Suprapubic skin (tissue), 4 donors: ENCODE results near the gene MTX1. TPM values are rescaled to one million over a fixed set of nuclear protein-coding genes. Genes with fewer than 3 reads are reported as not detected.
"Not testable (repeated sequence)": the region's sequence is repeated elsewhere in the genome, so short reads cannot be mapped to it uniquely, and the experiment has no call there.

Experiments used
- DNase-seq, 2 donors: peaks; one replicate each; pipeline ENCODE4 v3.0.0-alpha.2; 2019; ENCODE audit warnings: low spot score in 2 of 2
- H3K27ac ChIP-seq: fragments of 200-600 bp; sonication (generic); one replicate; pipeline ENCODE4 v1.5.1; 2019
- H3K27me3 ChIP-seq: fragments of 200-600 bp; sonication (generic); one replicate; pipeline ENCODE4 v1.5.1; 2019
- H3K36me3 ChIP-seq: fragments of 200-600 bp; sonication (generic); one replicate; pipeline ENCODE4 v1.5.1; 2019
- H3K4me1 ChIP-seq: fragments of 200-600 bp; sonication (generic); one replicate; pipeline ENCODE4 v1.5.1; 2019
- H3K4me3 ChIP-seq: fragments of 200-600 bp; sonication (generic); one replicate; pipeline ENCODE4 v1.5.1; 2019; ENCODE audit warnings: mild to moderate bottlenecking
- H3K9me3 ChIP-seq: fragments of 200-600 bp; sonication (generic); one replicate; pipeline ENCODE4 v1.5.1; 2019
- EP300 ChIP-seq: sonication (generic); formaldehyde crosslinking; IDR thresholded peaks from one replicate; pipeline ENCODE4 v1.6.1; 2017; ENCODE audit warnings: antibody characterized with exemption
- POLR2A ChIP-seq, 2 donors: fragments of 450-650 bp; IDR thresholded peaks; one replicate each; pipeline ENCODE4 v1.6.1; 2017; ENCODE audit warnings: antibody characterized with exemption in 2 of 2, mild to moderate bottlenecking in 2 of 2, moderate library complexity in 2 of 2
- POLR2AphosphoS5 ChIP-seq, 3 donors: sonication (generic); formaldehyde crosslinking; IDR thresholded peaks; one replicate each; pipeline ENCODE4 v1.6.1; 2017; ENCODE audit warnings: antibody characterized with exemption in 3 of 3
- WGBS: methylation state at CpG from one replicate; pipeline ENCODE4 v1.1.5; 2018; 5-methylcytosine and 5-hydroxymethylcytosine counted together
- total RNA-seq, 4 donors: library from RNA; depleted of rRNA; stranded (reverse); fragments of >200 nt; gene quantifications; one replicate each; pipeline ENCODE4 v1.1.0, GENCODE V29; 2016
- TF ChIP-seq, protein P1 (sequence below), 2 donors: fragments of 200-600 bp in 1 of 2; fragments of 450-650 bp in 1 of 2; sonication (generic) in 1 of 2; IDR thresholded peaks; one replicate each; pipeline ENCODE4 v1.5.1; 2016 to 2019; ENCODE audit warnings: antibody characterized with exemption in 2 of 2, mild to moderate bottlenecking in 1 of 2, moderate library complexity in 1 of 2

The MTX1 gene
- total RNA-seq, 4 donors from 2014 or later, result 19.8 to 51.7 (median 36.9) TPM

DNA sequence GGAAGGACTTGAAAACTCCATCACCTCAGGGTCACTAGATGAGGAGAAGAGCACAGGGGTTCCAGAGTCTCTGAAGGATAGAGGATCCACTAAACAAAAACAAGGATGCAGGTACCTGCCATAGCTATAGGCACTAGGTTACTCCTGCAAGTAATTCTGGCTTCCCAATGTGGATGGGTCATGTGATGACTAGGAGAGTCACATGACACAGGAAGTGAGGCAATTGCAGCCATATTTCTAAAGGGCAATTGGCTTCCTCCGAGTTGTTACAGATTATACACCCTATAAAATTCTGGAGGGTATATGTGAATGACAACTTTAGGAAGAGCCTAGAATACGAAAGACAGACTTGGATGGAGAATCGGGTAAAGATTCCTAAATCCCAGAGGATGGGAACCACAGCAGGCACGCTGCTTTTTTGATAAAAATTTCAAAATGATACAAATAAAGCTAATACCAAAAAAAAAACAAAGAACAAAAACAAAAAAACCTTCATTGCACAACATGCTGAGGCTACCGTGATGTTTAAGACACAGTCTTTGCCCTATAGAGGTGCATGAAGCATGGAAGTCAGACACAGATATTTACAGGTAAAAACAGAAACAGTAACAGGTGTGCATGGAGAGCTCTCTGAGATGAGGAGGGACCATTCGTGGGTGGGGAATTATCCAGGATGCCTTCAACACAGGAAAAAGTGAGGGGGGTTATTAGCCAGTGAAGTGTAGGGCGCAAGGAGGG lies 10.5 kb downstream of the MTX1 start:
- TF ChIP-seq EP300 (no peak), POLR2AphosphoS5 (IDR thresholded peaks at IDR 0.05) (peak in 1 of 3 donors; percentile 8)
- H3K27ac ChIP-seq, result no peak overlapping the region
- DNase-seq, result no peak

DNA sequence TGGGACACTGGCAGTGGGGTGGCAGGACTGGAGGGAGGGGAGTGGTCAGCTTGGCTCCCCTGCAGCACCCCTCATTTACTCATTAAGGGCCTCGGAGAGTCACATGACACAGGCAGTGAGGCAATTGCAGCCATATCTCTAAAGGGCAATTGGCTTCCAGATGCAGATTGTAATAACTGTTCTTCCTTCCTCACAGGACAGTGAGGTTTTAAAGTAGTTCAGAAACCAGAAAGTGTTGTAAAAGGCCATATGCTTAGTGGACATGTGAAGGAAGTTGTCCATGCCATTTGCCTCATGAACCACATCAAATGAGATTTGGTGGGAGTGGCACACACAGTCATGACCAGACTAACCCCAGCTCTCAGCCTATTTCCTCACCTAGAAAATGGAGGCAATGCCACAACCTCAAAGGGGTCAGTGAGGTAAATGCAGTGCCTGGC lies 11.1 kb downstream of the MTX1 start:
- Histone ChIP-seq H3K4me3 (no peak overlapping the region), H3K27ac (no peak overlapping the region), H3K9me3 (no peaks in the 10 kb centered on the region), H3K27me3 (no peaks in the 10 kb centered on the region), H3K4me1 (peaks cover 7% of the 10 kb centered on the region), H3K36me3 (no peaks in the 10 kb centered on the region)
- no peak for DNase-seq
- no peak for TF ChIP-seq EP300
- TF ChIP-seq, protein P1, sequence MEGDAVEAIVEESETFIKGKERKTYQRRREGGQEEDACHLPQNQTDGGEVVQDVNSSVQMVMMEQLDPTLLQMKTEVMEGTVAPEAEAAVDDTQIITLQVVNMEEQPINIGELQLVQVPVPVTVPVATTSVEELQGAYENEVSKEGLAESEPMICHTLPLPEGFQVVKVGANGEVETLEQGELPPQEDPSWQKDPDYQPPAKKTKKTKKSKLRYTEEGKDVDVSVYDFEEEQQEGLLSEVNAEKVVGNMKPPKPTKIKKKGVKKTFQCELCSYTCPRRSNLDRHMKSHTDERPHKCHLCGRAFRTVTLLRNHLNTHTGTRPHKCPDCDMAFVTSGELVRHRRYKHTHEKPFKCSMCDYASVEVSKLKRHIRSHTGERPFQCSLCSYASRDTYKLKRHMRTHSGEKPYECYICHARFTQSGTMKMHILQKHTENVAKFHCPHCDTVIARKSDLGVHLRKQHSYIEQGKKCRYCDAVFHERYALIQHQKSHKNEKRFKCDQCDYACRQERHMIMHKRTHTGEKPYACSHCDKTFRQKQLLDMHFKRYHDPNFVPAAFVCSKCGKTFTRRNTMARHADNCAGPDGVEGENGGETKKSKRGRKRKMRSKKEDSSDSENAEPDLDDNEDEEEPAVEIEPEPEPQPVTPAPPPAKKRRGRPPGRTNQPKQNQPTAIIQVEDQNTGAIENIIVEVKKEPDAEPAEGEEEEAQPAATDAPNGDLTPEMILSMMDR (IDR thresholded peaks at IDR 0.05), result no peak
- no peak for TF ChIP-seq POLR2A (IDR thresholded peaks at IDR 0.05)
- no peak for TF ChIP-seq POLR2AphosphoS5 (IDR thresholded peaks at IDR 0.05)
- 11% methylated on average over 1 of the region's 1 CpG for WGBS

More for the DNA sequence above, 10.5 kb downstream of the MTX1 start:
- Histone ChIP-seq H3K36me3 (no peaks in the 10 kb centered on the region), H3K4me3 (no peak overlapping the region), H3K4me1 (peaks cover 7% of the 10 kb centered on the region), H3K27me3 (no peaks in the 10 kb centered on the region), H3K9me3 (no peaks in the 10 kb centered on the region)
- WGBS, result 37% methylated on average over 7 of the region's 7 CpGs

GRCh38 chr1:155220211-155220965 lies 11.9 kb downstream of the MTX1 start:
- not testable (repeated sequence) for H3K4me3 ChIP-seq, H3K27ac ChIP-seq, H3K27me3 ChIP-seq, DNase-seq, H3K9me3 ChIP-seq, H3K36me3 ChIP-seq
- peaks cover 12% of the 10 kb centered on the region for H3K4me1 ChIP-seq
- 77% methylated on average over 10 of the region's 10 CpGs for WGBS

DNA sequence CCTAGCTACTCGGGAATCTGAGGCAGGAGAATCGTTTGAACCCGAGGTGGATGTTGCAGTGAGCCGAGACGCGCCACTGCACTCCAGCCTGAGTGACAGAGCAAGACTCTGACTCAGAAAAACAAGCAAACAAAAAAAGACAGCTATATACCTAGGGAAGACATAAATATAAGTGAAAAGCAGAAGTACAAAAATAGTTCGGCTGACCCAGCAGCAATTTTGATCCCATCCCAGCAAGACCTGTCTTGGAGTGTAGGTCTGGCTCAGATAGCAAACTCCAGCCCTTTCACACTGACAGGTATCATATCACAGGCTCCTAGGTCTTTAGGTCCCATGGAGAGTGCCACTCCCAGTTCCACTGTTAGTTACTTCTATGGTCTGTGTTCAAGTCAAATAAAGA lies 14.6 kb downstream of the MTX1 start:
- Histone ChIP-seq H3K4me3 (no peak overlapping the region), H3K36me3 (no peaks in the 10 kb centered on the region), H3K9me3 (no peaks in the 10 kb centered on the region), H3K27me3 (no peaks in the 10 kb centered on the region), H3K4me1 (peaks cover 32% of the 10 kb centered on the region), H3K27ac (no peak overlapping the region)
- TF ChIP-seq EP300 (no peak), POLR2A (IDR thresholded peaks at IDR 0.05) (no peak), POLR2AphosphoS5 (IDR thresholded peaks at IDR 0.05) (no peak)
- TF ChIP-seq, protein P1 (IDR thresholded peaks at IDR 0.05), result no peak
- DNase-seq, result no peak
- 86% methylated on average over 7 of the region's 7 CpGs for WGBS

DNA sequence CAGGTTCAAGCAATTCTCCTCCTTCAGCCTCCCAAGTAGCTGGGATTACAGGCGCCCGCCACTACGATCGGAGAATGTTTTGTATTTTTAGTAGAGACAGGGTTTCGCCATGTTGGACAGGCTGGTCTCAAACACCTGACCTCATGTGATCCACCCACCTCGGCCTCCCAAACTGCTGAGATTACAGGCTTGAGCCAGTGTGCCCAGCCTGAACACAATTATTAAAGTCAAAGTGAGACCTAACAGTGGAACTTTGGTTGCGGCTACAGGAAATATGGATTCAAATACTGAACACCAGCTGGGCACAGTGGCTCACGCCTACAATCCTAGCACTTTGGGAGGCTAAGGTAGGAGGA lies 16.9 kb downstream of the MTX1 start:
- WGBS, result 96% methylated on average over 8 of the region's 8 CpGs
- not testable (repeated sequence) for DNase-seq, H3K4me3 ChIP-seq

GRCh38 chr1:155226188-155226909 lies 17.9 kb downstream of the MTX1 start:
- peak overlapping the region; percentile 74 for H3K4me3 ChIP-seq
- TF ChIP-seq EP300, result no peak
- TF ChIP-seq, protein P1 (IDR thresholded peaks at IDR 0.05), result peak in 1 of 2 donors; percentile 42
- no peaks in the 10 kb centered on the region for H3K9me3 ChIP-seq
- no peaks in the 10 kb centered on the region for H3K36me3 ChIP-seq
- peak overlapping the region; percentile 76 for H3K27ac ChIP-seq
- peak in 1 of 2 donors; percentile 85 for DNase-seq
- no peaks in the 10 kb centered on the region for H3K27me3 ChIP-seq
- 0% methylated on average over 7 of the region's 7 CpGs for WGBS
- peaks cover 27% of the 10 kb centered on the region for H3K4me1 ChIP-seq

More for the DNA sequence above, 16.9 kb downstream of the MTX1 start:
- H3K9me3 ChIP-seq, H3K36me3 ChIP-seq, H3K27ac ChIP-seq, H3K27me3 ChIP-seq: not testable (repeated sequence)
- peaks cover 27% of the 10 kb centered on the region for H3K4me1 ChIP-seq
